NCI-H526 (cell line): ENCODE results near the gene MICAL2.

Source experiments
- DNase-seq, 2 experiments: peaks; one replicate each; lab custom pipeline; 2025; lab: John Stamatoyannopoulos, UW

Gene MICAL2

DNA sequence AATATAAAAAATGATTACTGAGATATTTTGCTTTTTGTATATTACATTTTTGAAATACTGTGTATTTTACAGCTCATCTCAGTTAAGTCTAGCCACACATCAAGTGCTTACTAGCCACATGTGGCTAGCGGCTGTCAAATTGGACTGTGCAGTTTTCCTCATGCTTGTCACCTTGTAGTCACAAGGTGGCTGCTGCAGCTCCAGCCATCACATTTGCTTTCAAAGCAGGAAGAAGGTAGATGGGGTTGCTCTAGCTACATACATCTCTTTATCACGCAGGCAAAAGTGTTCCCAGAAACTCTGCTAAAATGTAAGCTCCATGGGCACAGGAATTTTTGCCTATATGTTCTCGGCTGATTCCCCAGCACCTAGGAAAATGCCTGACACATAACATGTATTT lies 61.5 kb downstream of the MICAL2 start:
- DNase-seq, result no peak

DNA sequence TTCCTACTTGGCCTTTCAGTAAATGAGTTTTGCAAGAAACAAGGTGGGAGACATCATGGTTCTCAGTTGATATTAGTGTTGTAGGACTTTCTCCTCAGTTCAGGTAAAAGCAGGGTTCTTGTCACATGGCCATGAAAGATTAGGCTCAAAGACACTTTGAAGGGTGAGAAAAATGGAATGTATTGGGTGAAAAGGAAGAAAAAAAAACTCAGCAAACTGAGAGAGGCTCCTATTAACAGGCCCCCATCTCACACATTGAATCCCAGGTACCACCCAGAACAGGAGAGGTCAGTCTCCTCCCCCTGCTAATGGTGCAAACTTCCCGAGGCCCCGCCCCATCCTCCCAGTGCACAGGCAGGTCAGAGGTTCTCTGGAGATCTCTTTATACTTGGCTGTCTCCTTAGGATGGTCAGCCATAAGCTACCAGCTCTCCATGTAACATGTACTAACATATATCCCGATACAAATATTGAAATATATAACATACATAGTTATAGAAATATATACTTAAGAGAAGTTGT lies 62.2 kb downstream of the MICAL2 start:
- DNase-seq, result no peak

DNA sequence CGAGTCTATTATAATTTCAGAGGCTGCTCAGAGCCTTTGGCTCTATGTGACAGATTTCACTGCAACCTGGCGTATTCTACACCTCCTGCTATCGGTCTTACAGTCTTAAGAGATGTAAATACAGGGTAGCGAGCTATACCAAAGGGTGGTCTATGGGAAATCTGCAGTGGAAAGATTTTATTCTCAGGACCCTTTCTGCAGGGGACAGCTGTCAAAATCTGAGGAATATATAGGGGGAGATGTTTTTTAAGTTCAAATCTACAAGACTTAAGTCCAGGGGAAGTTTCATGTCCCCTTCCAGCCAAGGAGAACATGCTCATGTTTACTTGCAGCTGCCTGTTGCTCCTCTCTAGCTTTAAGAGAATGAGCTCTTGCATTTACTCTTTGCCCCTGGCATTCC lies 62.7 kb downstream of the MICAL2 start:
- no peak for DNase-seq

DNA sequence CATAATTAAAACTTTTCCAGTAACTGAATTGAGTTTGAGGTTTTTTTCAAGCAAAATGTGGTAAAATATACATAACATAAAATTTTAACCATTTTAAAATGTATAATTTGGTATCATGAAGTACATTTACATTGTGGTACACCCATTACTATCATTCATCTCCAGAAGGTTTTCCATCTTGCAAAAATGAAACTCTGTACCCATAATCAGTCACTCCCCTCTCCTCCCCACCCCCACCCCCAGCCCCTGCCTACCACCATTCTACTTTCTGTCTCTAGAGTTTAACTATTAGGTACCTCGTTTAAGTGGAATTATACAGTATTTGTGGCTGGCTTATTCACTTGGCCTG lies 63.7 kb downstream of the MICAL2 start:
- DNase-seq, result no peak

DNA sequence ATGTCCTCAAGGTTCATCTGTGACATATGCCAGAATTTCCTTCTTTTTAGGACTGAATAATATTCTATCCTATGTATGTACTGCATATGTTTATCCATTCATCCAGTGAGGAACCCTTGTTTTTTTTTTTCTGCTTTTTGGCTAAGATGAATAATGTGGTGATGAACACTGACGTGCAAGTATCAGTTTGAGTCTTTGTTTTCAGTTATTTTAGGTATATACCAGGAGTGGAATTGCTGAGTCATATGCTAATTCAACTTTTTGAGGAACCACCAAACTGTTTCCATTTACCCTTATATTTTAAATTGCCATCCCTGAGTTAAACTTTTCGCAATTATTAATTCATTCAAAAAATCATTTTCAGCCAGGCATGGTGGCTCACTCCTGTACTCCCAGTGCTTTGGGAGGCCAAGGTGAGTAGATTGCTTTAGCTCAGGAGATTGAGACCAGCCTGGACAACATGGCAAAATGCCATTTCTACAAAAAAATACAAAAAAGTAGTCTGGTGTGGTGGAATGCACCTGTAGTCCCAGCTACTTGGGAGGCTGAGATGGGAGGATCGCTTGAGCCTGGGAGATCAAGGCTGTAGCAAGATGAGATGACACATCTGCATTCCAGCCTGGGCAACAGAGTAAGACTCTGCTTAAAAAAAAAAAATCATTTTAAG lies 64.2 kb downstream of the MICAL2 start:
- DNase-seq, result no peak

DNA sequence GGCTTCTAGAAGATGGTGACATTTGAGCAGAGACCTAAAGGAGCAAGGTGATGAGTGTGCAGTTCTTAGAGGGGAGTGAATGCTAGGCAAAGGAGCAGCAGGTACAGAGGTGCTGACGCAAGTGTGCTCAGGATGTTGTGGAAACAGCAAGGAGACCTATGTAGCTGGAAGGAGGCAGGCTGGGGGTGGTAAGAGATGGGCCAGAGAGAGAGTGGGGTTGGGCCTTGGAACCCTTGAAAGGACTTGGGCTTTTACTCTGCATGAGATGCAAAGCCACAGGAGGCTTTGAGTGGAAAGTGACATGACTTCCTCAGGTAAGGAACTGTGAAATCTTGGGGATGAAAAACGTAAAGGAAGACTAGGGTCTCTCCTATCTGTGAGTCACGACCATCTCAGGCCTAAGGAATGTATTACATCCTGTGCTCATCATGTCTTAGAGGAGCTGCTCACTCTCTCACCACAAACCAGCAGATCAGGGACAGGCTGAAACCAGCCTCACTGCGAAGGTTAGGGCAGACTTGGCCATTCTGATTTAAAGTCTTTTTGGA lies 65.4 kb downstream of the MICAL2 start:
- DNase-seq, result no peak

DNA sequence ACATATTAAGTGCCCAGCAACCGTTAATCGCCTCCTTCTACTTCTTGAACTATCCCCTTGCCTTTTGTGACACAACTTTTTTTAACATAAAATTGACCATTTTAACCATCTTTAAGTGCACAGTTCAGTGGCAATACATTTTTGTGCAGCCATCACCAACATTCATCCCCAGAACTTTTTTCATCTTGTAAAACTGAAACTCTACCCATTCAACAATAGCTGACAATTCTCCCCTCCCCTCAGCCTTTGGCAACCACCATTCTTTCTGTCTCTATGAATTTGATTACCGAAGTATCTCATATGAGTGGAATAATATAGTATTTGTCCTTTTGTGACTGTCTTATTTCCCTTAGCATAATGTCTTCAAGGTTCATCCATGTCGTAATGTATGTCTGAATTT lies 66.0 kb downstream of the MICAL2 start:
- no peak for DNase-seq

DNA sequence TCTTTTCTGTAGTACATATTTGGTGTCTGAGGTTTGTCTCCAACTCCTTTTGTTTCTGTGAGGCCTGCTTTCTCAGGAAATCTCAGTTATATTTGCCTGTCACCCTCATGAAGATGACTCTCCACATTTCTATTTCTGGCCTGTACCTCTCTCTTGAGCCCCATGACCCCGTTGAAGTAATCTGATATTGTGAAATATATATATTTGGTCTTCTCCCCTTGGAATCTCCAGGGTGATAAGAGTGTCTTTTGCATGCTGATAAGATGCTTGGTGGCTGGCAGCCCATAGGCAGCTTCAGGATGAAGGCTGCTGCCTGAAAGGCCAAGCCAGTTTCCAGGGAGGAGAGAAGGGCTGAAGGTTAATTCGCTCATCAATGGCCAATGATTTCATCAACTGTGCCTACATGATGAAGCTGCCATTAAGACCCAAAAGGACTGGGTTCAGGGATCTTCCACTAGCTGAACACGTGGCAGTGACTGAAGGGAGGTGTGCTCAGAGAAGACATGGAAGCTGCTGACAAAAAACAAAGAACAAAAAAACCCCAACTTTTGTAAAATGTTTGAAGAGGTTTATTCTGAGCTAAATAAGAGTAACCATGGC lies 67.4 kb downstream of the MICAL2 start:
- DNase-seq, result no peak

DNA sequence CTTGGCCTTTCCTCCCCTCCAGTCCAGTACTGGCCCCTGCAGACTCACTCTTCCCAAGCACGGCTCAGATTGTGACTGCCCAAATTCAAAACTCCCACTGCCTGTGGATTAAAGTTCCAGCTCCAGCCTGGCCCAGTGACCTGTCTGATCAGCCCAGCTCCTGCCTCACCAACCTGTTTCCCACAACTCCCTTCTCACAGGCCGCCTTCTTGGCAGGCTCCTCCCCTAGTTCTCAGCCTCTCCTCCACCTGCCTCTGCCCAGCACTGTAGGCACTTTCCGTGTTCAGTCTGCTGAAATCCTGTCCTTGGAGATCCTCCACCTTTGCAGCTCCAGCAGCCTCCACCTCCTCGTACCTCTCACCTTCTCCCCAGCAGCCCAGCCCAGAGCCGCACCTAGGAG lies 68.6 kb downstream of the MICAL2 start:
- DNase-seq, result no peak

DNA sequence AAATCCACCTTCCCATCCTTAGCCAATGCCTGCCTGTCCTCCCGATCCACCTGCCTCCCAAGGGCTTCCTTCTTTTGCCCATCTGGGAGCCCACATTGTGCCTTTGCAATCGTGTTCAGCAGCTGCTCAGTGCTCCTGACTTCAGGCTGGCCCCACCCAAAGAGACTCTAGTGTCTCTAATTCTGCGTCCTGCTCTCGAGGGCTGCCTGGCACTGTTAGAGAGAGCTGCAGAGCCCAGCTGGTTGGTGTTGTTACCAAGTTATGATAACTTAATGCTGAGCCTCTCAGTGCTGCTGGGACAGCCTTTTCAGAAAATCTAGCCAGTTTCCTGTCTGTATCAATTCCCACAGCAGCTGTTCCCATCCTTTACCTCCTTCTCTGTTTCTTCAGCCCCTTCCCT lies 69.1 kb downstream of the MICAL2 start:
- no peak for DNase-seq

DNA sequence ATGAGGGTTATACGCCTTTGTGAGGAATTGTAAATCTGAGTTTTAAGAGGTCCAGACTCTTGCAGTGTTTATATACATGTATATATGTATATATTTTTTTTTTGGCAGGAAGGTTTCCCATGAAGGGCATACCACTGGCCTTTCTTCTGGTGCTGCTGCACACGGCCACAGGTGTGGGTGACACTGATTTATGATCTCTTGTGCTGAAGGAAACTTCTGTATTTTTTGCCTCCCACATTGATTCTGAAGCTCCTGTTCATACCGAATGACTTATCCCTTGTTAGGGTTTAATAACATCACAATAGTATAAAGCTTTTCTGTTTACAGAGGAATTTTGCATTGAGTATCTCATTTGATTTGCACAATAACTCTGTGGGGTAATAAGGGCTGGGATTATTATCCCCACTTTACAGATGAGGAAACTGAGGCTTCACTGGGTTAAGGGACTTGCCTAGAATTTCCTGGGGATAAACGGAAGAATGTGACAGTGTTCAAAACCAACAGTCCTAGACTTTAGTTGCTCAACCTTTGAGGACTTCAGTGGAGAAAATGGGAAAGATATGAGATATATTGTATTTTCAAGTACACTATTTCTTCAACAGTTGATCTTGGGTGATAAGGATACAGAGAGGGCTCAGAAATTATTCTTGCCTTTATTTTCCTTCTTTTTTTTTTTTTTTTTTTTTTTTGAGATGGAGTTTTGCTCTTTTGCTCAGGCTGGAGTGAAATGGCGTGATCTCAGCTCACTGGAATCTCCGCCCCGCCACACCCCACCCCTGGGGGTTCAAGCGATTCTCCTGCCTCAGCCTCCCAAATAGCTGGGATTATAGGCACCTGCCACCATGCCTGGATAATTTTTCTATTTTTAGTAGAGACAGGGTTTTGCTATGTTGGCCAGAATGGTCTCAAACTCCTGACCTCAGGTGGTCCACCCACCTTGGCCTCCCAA lies 70.1 kb downstream of the MICAL2 start:
- no peak for DNase-seq

DNA sequence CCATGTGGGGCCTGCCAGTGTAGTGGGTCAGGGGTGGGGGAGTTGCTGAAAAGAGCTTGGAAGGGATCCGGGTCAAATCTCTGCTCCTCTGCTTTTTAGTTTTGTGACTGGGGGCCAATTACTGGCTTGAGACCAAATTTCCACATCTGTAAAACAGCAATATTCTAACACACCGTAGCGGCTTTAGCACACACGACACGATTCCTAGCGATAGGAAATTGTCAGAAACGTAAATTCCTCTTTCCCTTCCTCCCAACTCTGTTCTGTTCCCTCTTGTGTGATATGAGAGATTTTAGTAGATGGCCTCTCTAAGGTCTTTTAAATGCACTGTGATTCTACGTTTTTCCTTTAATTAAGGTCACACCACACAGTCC lies 71.9 kb downstream of the MICAL2 start:
- DNase-seq, result no peak

DNA sequence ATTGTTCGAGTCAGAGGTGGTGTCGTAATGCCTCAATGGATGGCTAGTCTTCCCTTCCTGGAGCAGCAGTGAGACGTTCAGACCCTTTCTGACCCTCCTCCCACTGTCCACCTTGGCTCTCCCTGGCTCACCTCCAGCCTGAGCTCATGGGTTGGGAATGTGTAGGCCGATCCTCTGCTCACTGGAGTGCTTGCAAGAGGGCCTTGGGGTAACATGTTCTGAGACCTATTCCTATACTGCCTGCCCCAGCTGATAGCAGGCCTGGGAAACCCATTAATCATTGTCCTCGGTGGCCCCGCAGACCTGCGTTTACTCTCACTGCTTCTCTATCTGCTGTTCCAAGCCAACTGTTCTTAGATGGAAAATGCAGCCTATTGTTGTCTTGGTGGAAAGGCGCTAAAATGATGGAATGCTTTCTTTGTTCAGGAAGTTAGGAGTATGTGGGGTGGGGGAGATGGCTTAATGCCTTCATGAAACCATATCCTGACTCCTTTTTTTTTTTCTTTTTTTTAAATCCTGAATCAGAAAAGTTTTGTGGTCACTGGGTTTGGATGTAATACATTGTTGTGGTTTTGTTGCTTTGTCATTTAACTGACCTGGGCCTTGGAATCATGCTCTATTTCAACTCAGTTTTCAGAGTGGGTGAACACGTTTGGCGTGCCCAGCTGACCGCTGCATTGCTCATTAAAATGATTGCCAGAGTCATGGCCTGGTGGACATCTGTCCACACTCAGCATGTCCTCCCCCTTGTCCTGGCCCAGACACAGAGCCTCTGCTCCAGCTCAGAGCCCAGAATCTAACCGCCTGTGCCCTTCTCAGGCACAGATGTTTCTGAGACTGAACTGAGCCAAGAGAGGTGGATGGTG lies 72.5 kb downstream of the MICAL2 start:
- DNase-seq, result no peak

DNA sequence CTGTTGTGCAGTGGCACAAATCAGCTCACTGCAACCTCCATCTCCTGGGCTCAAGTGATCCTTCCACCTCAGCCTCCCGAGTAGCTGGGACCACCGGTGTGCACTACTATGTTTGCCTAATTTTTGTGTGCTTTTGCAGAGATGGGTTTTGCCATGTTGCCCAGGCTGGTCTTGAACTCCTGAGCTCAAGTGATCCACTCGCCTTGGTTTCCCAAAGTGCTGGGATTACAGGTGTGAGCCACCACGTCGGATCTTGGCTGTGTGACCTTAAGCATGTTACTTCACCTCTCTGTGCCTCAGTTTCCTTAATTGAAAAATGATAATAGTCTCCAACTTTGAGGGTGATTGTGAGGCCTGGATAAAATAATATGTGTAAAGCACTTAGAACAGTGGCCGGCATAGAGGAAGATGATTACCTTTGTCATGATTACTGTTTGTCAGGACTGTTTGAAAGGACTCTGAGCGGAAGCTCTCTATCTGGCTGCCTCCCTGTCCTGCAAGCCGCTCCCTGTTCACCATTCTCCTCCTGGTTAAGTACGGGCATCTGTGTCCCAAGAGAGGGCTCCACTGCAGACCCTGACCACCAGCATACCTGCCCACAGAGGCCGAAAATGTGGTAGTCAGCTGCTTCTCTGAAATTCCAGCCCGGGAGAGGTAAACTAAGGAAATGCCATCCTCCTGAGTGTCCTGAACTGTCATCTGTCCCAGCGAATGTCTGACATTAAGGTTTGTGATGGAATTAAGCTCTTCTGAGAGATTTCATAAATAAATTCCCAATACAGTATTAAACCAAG lies 73.6 kb downstream of the MICAL2 start:
- DNase-seq, result no peak

DNA sequence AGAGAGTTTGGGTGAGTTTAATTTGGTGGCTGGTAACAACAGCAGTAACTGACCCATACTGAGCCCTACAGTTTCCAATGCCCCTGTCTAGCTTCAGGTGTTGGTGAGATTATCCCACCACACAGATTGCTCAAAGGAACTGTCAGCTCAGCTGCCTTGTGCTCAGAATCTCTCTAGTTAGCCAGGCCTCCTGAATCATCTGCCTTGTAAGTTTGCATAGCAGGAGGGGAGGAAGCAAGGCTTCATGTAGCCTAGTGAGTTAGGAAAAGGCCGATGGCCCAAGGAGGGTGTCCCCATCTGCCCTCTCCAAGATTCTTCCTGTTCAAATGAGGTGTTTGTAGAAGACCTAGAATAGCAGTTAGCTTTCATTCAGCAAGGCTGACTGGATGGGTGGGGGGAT lies 74.3 kb downstream of the MICAL2 start:
- no peak for DNase-seq

DNA sequence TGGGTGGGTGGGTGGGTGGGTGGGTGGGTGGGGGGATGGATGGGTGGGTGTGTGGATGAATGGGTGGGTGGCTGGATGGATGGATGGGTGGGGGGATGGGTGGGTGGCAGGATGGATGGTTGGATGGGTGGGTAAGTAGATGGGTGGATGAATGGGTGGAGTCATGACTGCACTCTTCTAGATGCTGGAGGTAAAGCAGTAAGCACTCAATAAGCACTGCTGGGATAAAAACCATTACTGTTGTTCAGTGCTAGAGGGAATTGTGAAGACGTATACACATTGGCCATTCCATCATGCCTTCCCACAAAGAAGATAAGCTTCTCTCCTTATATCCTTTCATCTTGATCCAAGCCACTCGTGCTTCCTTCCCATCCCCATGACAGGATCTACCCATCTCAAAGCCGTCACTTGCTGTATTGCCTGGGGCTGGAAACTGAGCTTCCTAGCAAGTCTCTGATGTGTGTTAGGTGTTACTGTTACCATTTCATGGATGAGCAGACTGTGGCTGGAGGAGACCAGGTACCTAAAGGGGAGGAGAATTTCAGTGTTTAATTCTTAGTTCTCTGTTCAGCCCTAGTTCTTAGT lies 74.8 kb downstream of the MICAL2 start:
- DNase-seq, result no peak

DNA sequence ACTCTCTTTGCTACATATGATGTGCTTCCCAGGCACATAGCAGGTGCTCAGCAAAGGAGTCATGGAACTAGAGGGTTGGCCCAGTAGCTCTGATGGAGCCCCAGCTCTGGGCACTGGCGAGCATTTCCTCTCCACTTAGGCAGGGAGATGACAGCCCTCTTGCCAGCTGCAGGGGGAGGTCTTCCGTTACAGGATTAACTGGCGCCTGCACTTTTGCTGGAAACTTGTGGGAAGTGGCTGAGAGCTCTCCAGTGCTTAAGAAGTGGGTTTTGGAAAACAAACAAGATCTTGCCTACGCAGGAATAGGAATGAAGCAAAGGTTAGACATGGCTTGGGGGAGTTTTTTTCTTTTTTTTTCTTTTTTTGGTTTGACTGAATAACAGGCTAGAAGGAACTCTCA lies 75.5 kb downstream of the MICAL2 start:
- no peak for DNase-seq

DNA sequence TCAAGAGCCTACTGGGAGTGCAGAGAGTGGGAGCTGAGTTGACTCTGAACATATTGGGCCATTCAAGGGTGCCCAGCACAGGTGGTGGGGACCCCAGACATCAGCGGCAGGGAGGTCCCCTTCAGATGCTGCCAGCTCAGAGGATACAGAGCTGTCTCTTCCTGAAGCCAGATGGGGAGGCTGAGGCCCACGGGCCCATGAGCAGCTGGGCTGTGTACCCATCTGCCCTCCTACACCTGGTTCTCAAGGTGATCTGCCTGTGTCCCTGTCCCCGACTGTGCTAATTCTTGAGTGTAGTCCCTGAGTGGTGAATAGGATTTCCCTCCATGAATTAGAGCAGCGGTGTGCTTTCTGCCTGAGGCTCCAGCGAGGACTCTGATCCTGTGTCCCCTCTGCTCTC lies 76.3 kb downstream of the MICAL2 start:
- DNase-seq, result no peak

DNA sequence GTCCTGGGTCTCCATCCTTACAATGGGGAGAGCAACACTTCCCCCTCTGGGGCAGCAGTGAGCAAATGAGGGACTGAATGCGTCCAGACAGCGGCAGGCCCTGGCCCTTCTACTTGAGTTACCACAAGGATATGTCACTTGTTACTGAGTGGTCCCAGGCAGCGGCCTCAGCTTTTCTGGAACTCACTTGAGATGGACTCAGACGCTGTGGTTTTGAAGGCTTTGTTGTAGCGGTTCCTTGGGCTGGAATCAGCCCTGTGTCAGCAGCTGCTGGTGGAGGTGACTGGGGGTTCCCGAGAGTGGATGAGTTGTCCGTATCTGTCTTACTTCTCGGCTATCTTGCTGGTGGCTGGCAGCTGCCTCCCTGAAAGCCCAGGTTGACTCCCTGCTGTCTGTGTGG lies 77.0 kb downstream of the MICAL2 start:
- DNase-seq, result no peak

DNA sequence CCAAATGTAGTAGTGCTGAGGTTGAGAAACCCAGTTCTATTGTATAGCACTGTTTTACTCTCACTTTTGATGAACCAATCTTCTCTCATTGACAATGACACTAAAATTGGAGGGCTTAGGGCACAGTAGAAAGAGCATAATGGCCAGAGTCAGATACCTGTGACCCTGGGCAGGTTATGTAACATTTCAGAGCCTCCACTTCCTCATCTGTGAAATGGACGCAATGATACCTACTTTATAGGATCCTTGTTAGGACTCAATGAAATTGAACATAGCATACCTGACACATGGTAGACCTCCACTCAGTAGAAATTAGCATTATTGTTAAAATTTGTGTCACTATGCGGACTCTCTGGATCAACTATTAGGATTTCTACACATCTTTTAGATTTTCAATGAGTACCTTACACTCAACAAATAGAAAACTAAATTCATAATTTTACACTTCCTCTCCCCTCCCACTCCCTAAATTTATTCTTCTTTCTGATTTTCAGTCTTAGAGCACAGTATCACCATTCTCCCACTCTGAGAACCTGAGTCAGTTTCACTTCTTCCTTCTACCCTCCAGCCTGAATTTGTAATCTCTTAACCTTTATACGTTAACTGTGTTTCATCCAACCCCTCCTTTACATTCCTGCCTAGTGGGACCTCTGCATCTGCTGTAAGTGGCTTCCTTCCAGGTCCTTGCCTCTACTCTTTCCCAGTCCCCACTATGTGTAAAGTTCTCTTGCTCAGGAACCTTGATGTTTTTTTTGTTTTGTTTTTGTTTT lies 78.3 kb downstream of the MICAL2 start:
- no peak for DNase-seq
